CD4-positive, alpha-beta T cell (primary cell): Measurements from ENCODE around the gene MAJIN. TPM values are rescaled to one million over a fixed set of nuclear protein-coding genes. Genes with fewer than 3 reads are reported as not detected.
"Not testable (repeated sequence)": the region's sequence is repeated elsewhere in the genome, so short reads cannot be mapped to it uniquely, and the experiment has no call there.

Source experiments
- ATAC-seq: fragments of 200-7000 bp; cut with Tn5 transposase; one replicate; pipeline ENCODE4 v1.10.0; 2022; ENCODE audit warnings: mild to moderate bottlenecking; ENCODE audit not compliant: poor library complexity
- CTCF ChIA-PET: fragments of 350-600 bp; sonication (Branson Sonifier 250); formaldehyde crosslinking; loops from one replicate; lab custom pipeline; 2021; ENCODE audit warnings: antibody characterized with exemption, inconsistent platforms; lab: Charles Lee
- POLR2A ChIA-PET: fragments of 350-600 bp; sonication (Branson Sonifier 250); formaldehyde crosslinking; loops from one replicate; lab custom pipeline; 2021; ENCODE audit warnings: antibody characterized with exemption, inconsistent platforms; lab: Charles Lee
- DNase-seq, 14 experiments: peaks; one replicate each; pipeline ENCODE4 v3.0.0-alpha.2; 2013 to 2020; ENCODE audit warnings: mixed read lengths in 2 of 14
- H3K27ac ChIP-seq, 2 donors: one replicate each; pipeline versions ENCODE4 v1.5.1 to v1.7.0; 2013; ENCODE audit warnings: low read length in 2 of 2, low read depth in 1 of 2, mild to moderate bottlenecking in 1 of 2
- H3K27me3 ChIP-seq, 2 experiments: 1 replicate in 1 of 2; 2 replicates in 1 of 2; pipeline versions ENCODE4 v1.6.1 to v1.7.0; 2013; ENCODE audit warnings: low read length in 2 of 2, control low read depth in 1 of 2, mild to moderate bottlenecking in 1 of 2, moderate library complexity in 1 of 2; ENCODE audit not compliant: insufficient read depth in 2 of 2, control insufficient read depth in 1 of 2
- H3K36me3 ChIP-seq: one replicate; pipeline ENCODE4 v1.6.1; 2013; ENCODE audit warnings: low read length, control low read depth; ENCODE audit not compliant: insufficient read depth
- H3K4me1 ChIP-seq: one replicate; pipeline ENCODE4 v1.6.1; 2013; ENCODE audit warnings: low read length, control low read depth; ENCODE audit not compliant: insufficient read depth
- H3K4me3 ChIP-seq: one replicate; pipeline ENCODE4 v1.5.1; 2013; ENCODE audit warnings: mild to moderate bottlenecking, low read length, moderate library complexity
- H3K9me3 ChIP-seq, 2 experiments: 1 replicate in 1 of 2; 2 replicates in 1 of 2; pipeline versions ENCODE4 v1.6.1 to v1.7.0; 2013; ENCODE audit warnings: low read length in 2 of 2, mild to moderate bottlenecking in 2 of 2, control low read depth in 1 of 2, moderate library complexity in 1 of 2; ENCODE audit not compliant: control insufficient read depth in 1 of 2, insufficient read depth in 1 of 2
- H3K27ac Mint-ChIP-seq: one replicate; pipeline ENCODE4 v1.8.0; 2020; ENCODE audit warnings: mixed read lengths
- H3K27me3 Mint-ChIP-seq: one replicate; pipeline ENCODE4 v1.8.0; 2021; ENCODE audit warnings: mixed read lengths
- H3K36me3 Mint-ChIP-seq: one replicate; pipeline ENCODE4 v1.8.0; 2021; ENCODE audit warnings: low read depth, mixed read lengths
- H3K4me1 Mint-ChIP-seq: one replicate; pipeline ENCODE4 v1.8.0; 2021; ENCODE audit warnings: low read depth, mixed read lengths
- H3K4me3 Mint-ChIP-seq: one replicate; pipeline ENCODE4 v1.8.0; 2020; ENCODE audit warnings: mild to moderate bottlenecking, mixed read lengths
- H3K9me3 Mint-ChIP-seq: one replicate; pipeline ENCODE4 v1.8.0; 2020; ENCODE audit warnings: mixed read lengths
- CTCF ChIP-seq: fragments of 200-600 bp; IDR thresholded peaks from one replicate; pipeline ENCODE4 v1.8.0; 2022; ENCODE audit warnings: antibody characterized with exemption, mild to moderate bottlenecking
- intact Hi-C, 2 experiments: fragments of 100-400 bp; cut with DNase I in 1 of 2; cut with micrococcal nuclease in 1 of 2; formaldehyde crosslinking; loops; one replicate each; pipeline versions ENCODE4 v1.15.1 to v1.9.0; 2023 to 2025; cut with DNase I, micrococcal nuclease
- total RNA-seq, 174 experiments: library from RNA in 2 of 174; stranded (reverse) in 2 of 174; gene quantifications; one replicate each; pipeline ENCODE4 v1.2.3 and lab custom pipeline; 2021 to 2026

The MAJIN gene
- total RNA-seq, 2 experiments from 2014 or later, result 0.50 to 0.55 TPM

- ATAC-seq (no peak), DNase-seq (no peak)
- Mint-ChIP-seq H3K36me3 (no peaks in the 10 kb centered on the region), H3K4me1 (peaks cover 8% of the 10 kb centered on the region), H3K4me3 (no peak overlapping the region), H3K9me3 (no peaks in the 10 kb centered on the region), H3K27me3 (peaks cover 7% of the 10 kb centered on the region), H3K27ac (no peak overlapping the region)
- Histone ChIP-seq H3K9me3 (no peaks in the 10 kb centered on the region), H3K27ac (no peak overlapping the region), H3K4me1 (peaks cover 17% of the 10 kb centered on the region), H3K36me3 (no peaks in the 10 kb centered on the region), H3K4me3 (no peak overlapping the region), H3K27me3 (no peaks in the 10 kb centered on the region)
- CTCF ChIA-PET, result no interaction called here
- no peak for TF ChIP-seq CTCF
- intact Hi-C loops, result no loop called here
- POLR2A ChIA-PET, result no interaction called here
Observed at GRCh38 chr11:64989416-64989815, 17.5 kb upstream of the MAJIN start.

GRCh38 chr11:64987998-64988854 is 16.3 kb upstream of the MAJIN start:
- Histone ChIP-seq H3K27ac (no peak overlapping the region), H3K4me1 (peaks cover 17% of the 10 kb centered on the region), H3K36me3 (no peaks in the 10 kb centered on the region), H3K4me3 (no peak overlapping the region), H3K27me3 (no peaks in the 10 kb centered on the region), H3K9me3 (no peaks in the 10 kb centered on the region)
- no peak for ATAC-seq
- POLR2A ChIA-PET, result no interaction called here
- no peak overlapping the region for H3K27ac Mint-ChIP-seq
- no peak for DNase-seq
- no peak for TF ChIP-seq CTCF
- no peak overlapping the region for H3K4me3 Mint-ChIP-seq
- CTCF ChIA-PET, result no interaction called here
- peaks cover 7% of the 10 kb centered on the region for H3K27me3 Mint-ChIP-seq
- no peaks in the 10 kb centered on the region for H3K36me3 Mint-ChIP-seq
- H3K9me3 Mint-ChIP-seq, result no peaks in the 10 kb centered on the region
- intact Hi-C loops, result no loop called here
- peaks cover 8% of the 10 kb centered on the region for H3K4me1 Mint-ChIP-seq

GRCh38 chr11:64983339-64983738 is 11.4 kb upstream of the MAJIN start:
- H3K27ac ChIP-seq, H3K9me3 Mint-ChIP-seq, H3K36me3 ChIP-seq, DNase-seq, intact Hi-C loops, H3K4me3 ChIP-seq, H3K9me3 ChIP-seq, H3K27me3 ChIP-seq, ATAC-seq, H3K4me1 Mint-ChIP-seq, CTCF ChIA-PET, H3K36me3 Mint-ChIP-seq, H3K27ac Mint-ChIP-seq, H3K27me3 Mint-ChIP-seq, POLR2A ChIA-PET, H3K4me1 ChIP-seq, H3K4me3 Mint-ChIP-seq: not testable (repeated sequence)

- Histone ChIP-seq H3K4me1 (peaks cover 12% of the 10 kb centered on the region), H3K9me3 (no peaks in the 10 kb centered on the region), H3K27ac (no peak overlapping the region), H3K36me3 (no peaks in the 10 kb centered on the region), H3K4me3 (no peak overlapping the region), H3K27me3 (no peaks in the 10 kb centered on the region)
- no peak overlapping the region for H3K4me3 Mint-ChIP-seq
- peaks cover 8% of the 10 kb centered on the region for H3K4me1 Mint-ChIP-seq
- no peaks in the 10 kb centered on the region for H3K9me3 Mint-ChIP-seq
- intact Hi-C loops, result no loop called here
- POLR2A ChIA-PET, result no interaction called here
- CTCF ChIA-PET, result no interaction called here
- no peak for ATAC-seq
- H3K36me3 Mint-ChIP-seq, result no peaks in the 10 kb centered on the region
- no peak for TF ChIP-seq CTCF
- H3K27ac Mint-ChIP-seq, result no peak overlapping the region
- H3K27me3 Mint-ChIP-seq, result no peaks in the 10 kb centered on the region
- DNase-seq, result no peak
Observed at GRCh38 chr11:64976651-64977050, 4.7 kb upstream of the MAJIN start.
